ENCODE measurements around the gene IRX2. TPM values are rescaled to one million over a fixed set of nuclear protein-coding genes. Genes with fewer than 3 reads are reported as not detected.

IRX2 gene
- total RNA-seq, 1 donor from 2014 or later = 4.2 TPM

DNA sequence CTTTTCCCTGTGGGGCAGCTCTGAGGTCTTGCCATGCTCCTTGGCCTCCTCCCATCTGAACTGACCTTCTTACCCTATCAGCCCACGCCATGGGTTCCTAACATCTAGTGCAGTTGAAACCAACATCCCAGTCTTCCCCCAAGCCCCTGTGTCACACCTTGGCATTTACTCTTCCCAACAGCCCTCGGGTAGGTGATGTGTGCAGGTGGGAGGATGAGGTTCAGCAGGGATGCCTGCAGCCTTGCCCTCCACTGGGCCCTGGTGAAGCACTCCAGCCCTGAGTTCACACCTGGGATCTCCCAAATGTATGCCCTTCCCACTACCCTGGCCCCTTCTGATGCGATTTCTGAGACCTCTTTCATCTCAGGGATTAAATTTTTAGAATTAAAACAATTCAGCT lies 15.5 kb downstream of the IRX2 start:
- Mint-ChIP-seq H3K27me3 (peaks cover 83% of the 10 kb centered on the region), H3K36me3 (ENCODE audit: insufficient read depth) (no peaks in the 10 kb centered on the region), H3K4me1 (ENCODE audit: low read depth) (no peaks in the 10 kb centered on the region), H3K27ac (no peak overlapping the region), H3K4me3 (ENCODE audit: low read depth) (no peak overlapping the region), H3K9me3 (ENCODE audit: low read depth) (no peaks in the 10 kb centered on the region)
- TF ChIP-seq, protein P1, sequence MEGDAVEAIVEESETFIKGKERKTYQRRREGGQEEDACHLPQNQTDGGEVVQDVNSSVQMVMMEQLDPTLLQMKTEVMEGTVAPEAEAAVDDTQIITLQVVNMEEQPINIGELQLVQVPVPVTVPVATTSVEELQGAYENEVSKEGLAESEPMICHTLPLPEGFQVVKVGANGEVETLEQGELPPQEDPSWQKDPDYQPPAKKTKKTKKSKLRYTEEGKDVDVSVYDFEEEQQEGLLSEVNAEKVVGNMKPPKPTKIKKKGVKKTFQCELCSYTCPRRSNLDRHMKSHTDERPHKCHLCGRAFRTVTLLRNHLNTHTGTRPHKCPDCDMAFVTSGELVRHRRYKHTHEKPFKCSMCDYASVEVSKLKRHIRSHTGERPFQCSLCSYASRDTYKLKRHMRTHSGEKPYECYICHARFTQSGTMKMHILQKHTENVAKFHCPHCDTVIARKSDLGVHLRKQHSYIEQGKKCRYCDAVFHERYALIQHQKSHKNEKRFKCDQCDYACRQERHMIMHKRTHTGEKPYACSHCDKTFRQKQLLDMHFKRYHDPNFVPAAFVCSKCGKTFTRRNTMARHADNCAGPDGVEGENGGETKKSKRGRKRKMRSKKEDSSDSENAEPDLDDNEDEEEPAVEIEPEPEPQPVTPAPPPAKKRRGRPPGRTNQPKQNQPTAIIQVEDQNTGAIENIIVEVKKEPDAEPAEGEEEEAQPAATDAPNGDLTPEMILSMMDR (IDR thresholded peaks at IDR 0.05; ENCODE audit: unreplicated experiment) = no peak
- DNase-seq (ENCODE audit: low spot score, unreplicated experiment) = no peak

DNA sequence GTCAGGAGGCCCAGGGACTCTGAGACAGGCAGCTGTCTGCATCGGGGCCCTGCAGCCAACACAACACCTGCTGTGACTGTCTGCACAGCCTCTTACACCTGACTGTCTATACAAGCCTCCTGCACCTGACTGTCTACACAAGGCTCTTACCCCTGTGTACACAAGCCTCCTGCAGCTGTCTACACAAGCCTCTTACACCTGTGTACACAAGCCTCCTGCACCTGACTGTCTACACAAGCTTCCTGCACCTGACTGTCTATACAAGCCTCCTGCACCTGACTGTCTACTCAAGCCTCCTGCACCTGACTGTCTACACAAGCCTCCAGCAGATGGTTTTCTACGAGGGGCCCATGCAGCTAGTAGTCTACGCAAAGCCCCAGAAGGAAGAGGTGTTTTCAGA lies 18.6 kb downstream of the IRX2 start:
- H3K4me3 Mint-ChIP-seq (ENCODE audit: low read depth) = no peak overlapping the region
- no peaks in the 10 kb centered on the region for H3K36me3 Mint-ChIP-seq (ENCODE audit: insufficient read depth)
- no peak overlapping the region for H3K27ac Mint-ChIP-seq
- TF ChIP-seq, protein P1 (IDR thresholded peaks at IDR 0.05; ENCODE audit: unreplicated experiment) = no peak
- H3K9me3 Mint-ChIP-seq (ENCODE audit: low read depth) = no peaks in the 10 kb centered on the region
- peaks cover 86% of the 10 kb centered on the region for H3K27me3 Mint-ChIP-seq
- DNase-seq (ENCODE audit: low spot score, unreplicated experiment) = no peak
- H3K4me1 Mint-ChIP-seq (ENCODE audit: low read depth) = peaks cover 1% of the 10 kb centered on the region

DNA sequence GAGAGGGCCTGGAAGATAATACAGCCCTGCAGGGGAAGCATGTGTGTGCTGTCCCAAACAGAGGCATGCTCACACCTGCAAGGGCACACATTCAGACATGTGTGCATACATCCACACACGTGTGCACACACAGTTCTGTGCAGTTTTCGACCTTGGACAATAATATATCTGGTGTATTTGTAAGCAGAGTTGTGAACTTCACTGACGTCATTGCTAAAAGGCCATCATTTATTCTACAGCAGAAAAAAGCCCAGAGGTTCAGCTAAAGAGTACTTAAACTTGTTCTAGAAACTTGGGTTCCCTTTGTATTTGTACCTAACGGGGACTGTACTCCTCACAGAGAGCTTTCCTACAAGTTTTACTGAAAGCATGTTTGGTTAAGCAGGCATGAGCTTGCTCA lies 19.5 kb downstream of the IRX2 start:
- no peak overlapping the region for H3K27ac Mint-ChIP-seq
- H3K36me3 Mint-ChIP-seq (ENCODE audit: insufficient read depth) = no peaks in the 10 kb centered on the region
- peaks cover 86% of the 10 kb centered on the region for H3K27me3 Mint-ChIP-seq
- TF ChIP-seq, protein P1 (IDR thresholded peaks at IDR 0.05; ENCODE audit: unreplicated experiment) = no peak
- no peaks in the 10 kb centered on the region for H3K9me3 Mint-ChIP-seq (ENCODE audit: low read depth)
- no peak overlapping the region for H3K4me3 Mint-ChIP-seq (ENCODE audit: low read depth)
- no peak for DNase-seq (ENCODE audit: low spot score, unreplicated experiment)
- peaks cover 3% of the 10 kb centered on the region for H3K4me1 Mint-ChIP-seq (ENCODE audit: low read depth)

DNA sequence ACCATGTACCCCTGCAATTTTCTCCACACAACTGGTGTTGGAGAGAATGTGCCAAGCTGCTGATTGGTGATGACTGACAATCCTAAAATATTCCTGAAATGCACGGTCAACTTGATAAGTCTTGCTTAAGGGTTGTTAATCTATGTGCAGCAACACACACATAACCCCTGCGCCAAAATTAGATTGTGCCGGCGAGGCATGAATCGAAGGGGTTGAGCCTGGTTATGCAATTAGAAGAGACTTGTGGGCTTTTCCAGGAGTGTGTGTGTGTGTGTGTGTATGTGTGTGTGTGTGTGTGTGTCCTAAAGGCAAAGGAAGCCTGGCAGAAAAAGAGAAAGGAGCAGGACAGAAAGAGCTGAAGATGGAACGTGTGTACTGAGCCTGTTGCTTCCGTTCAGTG lies 22.3 kb downstream of the IRX2 start:
- Mint-ChIP-seq H3K9me3 (ENCODE audit: low read depth) (no peaks in the 10 kb centered on the region), H3K4me1 (ENCODE audit: low read depth) (peaks cover 3% of the 10 kb centered on the region), H3K27ac (no peak overlapping the region), H3K4me3 (ENCODE audit: low read depth) (no peak overlapping the region), H3K27me3 (peaks cover 87% of the 10 kb centered on the region), H3K36me3 (ENCODE audit: insufficient read depth) (no peaks in the 10 kb centered on the region)
- no peak for DNase-seq (ENCODE audit: low spot score, unreplicated experiment)
- TF ChIP-seq, protein P1 (IDR thresholded peaks at IDR 0.05; ENCODE audit: unreplicated experiment) = no peak

DNA sequence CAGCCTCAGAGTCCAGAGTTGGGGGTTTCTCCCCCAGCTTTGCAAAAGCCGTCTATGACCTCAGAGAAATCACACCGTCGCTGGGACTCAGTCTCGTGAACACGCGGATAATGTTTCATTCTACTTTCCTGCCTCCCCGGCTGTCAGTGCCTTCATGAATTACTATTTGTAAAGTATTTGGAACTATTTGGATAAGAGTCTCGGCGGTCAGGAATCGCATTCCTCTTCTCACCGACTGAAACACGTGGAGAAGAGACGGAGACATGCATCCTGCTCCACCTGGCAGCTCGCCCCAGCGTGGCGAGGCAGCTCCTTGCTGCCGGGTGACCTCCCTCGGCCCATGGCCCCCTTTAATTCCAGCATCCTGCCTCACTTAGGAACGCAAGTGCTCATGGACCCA lies 23.9 kb downstream of the IRX2 start:
- TF ChIP-seq, protein P1 (IDR thresholded peaks at IDR 0.05; ENCODE audit: unreplicated experiment) = no peak
- peaks cover 80% of the 10 kb centered on the region for H3K27me3 Mint-ChIP-seq
- peaks cover 3% of the 10 kb centered on the region for H3K4me1 Mint-ChIP-seq (ENCODE audit: low read depth)
- DNase-seq (ENCODE audit: low spot score, unreplicated experiment) = no peak
- no peaks in the 10 kb centered on the region for H3K36me3 Mint-ChIP-seq (ENCODE audit: insufficient read depth)
- H3K27ac Mint-ChIP-seq = no peak overlapping the region
- no peaks in the 10 kb centered on the region for H3K9me3 Mint-ChIP-seq (ENCODE audit: low read depth)
- no peak overlapping the region for H3K4me3 Mint-ChIP-seq (ENCODE audit: low read depth)

All from progenitor cell of endocrine pancreas (in vitro differentiated cells).